M059J (cell line): ENCODE data around the gene TBX6. TPM values are rescaled to one million over a fixed set of nuclear protein-coding genes. Genes with fewer than 3 reads are reported as not detected.
"Not testable (repeated sequence)": the region's sequence is repeated elsewhere in the genome, so short reads cannot be mapped to it uniquely, and the experiment has no call there.

Source experiments
- DNase-seq: peaks from one replicate; pipeline ENCODE4 v3.0.0-alpha.2; 2012; ENCODE audit warnings: low read depth
- total RNA-seq: library from RNA; depleted of rRNA; stranded (reverse); fragments of >200 nt; shearing (Covaris generic); gene quantifications from 2 replicates; pipeline ENCODE4 v1.2.3, GENCODE V29; 2014; rRNA removed

TBX6 gene, protein sequence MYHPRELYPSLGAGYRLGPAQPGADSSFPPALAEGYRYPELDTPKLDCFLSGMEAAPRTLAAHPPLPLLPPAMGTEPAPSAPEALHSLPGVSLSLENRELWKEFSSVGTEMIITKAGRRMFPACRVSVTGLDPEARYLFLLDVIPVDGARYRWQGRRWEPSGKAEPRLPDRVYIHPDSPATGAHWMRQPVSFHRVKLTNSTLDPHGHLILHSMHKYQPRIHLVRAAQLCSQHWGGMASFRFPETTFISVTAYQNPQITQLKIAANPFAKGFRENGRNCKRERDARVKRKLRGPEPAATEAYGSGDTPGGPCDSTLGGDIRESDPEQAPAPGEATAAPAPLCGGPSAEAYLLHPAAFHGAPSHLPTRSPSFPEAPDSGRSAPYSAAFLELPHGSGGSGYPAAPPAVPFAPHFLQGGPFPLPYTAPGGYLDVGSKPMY
- total RNA-seq = 0.39 TPM in 1 of 2 replicates, not detected in the other

DNA sequence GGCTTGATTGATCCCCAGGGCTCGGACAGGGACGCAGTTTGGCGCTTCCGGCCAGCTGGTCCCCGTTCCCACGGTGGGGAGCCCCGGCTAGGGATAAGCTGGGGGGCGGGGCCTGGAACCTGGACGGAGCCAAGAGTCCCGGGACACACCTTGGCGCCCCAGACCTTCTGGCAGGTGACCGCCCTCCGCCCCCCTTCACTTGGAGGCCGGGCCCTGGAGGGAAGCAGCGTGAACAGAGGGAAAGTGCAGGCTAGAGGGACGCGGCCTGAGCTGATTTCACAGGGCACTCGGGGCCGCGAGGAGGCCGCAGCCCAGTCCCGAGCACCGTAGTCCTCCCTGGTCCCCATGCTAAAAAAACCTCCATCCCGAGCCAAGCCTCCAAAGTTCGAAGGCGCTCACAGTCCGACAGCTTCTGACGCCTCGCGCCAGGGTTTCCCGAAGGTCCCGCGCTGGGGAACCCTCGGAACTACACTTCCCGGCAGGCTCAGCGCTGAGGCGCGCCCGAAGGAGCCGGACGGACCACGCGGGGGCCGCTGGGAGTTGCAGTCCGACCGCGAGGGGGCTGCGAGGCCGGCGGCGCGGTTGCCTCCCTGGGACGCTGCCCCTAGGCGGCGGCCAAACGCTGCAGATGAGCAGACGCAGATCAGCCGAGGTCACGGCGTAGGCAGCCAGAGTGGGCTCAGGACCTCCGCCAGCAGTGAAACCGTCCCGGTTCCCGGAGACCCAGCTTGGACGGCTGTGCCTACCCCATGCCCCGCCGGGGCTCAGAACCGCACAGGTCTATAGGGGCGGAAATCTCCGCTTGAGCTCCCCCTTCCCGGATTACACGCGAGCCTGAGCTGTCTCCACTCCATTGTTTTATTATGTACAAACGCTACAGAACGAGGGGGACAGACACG lies at the start of gene TBX6:
Gene TBX6 (minus strand): TSS at position 451 of the 899 bp plus-strand sequence. CDS start 731 bp downstream, outside the sequence.
- peak; percentile 86 for DNase-seq

DNA sequence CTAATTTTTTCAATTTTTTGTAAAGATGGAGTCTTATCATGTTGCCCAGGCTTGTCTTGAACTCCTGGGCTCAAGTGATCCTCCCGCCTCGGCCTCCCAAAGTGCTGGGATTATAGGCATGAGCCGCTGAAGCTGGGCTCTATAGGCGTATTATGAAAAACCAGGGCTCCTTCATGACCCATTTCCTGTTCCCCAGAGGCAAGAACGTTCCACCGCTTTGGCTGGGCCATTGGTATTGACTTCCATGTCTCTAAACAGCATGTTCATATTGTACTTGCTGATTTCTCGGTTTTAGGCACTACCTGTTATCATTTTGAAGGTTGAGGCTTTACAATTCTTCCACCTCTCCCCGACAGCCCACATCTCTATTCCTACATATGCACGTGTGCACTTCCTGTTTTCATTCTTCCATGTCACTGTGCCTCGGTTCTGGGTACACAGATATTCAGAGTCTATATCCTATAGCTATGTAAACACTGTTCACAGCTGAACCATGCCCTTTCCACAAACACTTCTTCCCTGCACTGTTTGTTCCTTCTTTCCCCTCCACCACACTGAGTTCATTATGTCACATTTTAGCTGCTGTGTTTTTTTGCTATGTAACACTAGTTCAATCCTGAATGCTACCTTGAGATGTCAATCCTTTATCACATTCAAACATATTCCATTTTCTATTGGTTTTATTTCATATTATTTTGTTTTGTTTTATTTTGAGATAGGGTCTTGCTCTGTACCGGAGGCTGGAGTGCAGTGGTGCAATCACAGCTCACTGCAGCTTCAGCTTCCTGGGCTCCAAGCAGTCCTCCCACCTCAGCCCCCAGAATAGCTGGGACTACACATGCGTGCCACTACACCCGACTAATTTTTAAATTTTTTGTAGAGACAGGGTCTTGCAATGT lies 48.1 kb upstream of the TBX6 start:
- DNase-seq = no peak

DNA sequence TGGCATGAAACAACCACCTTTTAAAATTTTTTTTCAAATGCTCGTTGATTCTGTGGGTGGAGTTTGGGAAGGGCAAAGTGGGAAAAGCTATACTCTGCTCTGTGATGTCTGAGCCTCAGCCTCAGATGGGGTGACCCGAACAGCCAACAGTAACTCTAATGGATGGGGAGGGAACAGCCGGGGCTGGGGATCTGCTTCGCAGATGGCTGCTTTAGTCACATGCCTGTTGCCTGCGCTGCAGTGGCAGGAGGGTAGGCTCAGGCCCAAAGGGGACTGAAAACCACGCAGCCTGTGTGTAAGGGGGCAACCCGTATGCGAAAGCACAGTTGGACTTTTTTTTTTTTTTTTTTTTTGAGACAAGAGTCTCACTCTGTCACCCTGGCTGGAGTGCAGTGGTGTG lies 46.2 kb upstream of the TBX6 start:
- no peak for DNase-seq

DNA sequence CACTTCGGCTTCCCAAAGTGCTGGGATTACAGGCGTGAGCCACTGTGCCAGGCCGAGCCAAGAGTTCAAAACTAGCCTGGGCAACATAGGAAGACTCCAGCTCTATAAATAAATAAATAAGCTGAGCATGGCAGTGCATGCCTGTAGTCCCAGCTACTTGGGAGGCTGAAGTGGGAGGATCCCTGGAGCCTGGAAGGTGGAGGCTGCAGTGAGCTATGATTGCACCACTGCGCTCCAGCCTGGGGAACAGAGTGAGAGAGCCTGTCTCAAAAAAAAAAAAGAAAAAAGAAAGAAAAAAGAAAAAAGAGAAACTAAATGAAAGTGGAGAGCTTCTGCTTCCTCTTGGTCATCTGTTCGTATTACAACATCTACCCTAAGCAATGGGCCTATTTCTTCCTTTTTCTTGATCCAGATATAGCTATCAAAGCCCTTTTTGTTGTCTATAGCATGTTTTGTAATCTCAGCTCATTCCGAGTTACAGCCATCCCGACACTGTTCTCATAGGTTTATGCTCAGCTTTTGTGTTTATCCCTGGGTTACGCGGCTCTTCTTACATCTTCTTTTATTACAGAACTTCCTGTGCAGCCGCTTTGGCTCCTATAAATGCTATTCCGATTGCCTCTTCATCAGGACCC lies 45.4 kb upstream of the TBX6 start:
- DNase-seq = no peak

DNA sequence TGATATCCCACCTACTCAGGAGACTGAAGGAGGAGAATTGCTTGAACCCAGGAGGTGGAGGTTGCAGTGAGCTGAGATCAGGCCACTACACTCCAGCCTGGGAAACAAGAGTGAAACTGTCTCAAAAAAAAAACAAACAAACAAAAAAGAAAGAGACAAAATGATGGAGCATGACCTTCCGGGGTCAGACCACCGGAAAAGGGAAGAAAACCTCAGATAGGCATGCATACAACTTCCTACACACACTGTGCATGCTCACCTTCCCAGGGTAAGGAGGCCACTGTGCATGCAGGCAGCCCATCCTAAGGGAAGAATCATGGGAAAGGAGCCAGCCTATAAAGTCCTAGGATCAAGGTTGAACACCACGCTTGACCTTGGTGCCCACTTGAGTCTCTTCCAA lies 40.9 kb upstream of the TBX6 start:
- no peak for DNase-seq

DNA sequence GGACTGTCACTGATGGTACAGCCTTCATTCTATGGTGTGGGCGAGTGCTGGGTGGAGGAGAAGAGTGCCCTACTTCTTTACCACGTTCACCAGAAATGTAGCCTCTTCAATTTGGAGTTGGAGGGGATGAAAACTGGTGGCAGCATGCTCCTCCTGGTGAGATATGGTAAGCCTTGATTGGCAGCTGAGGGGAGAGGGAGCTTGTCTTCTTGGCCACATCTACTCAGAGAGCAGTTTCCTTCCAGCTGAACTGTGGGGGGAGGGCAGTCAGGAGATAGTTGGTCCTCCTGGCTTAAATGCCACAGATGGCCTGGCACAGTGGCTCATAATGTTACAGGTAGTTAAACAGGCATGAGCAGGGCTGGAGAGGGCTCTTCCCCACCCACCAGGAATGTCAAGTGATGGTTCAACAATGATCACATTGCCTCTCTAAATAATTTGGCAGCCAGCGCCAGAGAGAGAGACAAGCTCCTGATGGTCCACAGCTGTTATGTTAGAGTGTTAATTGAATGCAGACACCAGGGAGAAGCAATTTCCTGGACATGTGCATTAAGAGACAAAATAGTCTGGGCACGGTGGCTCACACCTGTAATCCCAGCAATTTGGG lies 40.2 kb upstream of the TBX6 start:
- no peak for DNase-seq

DNA sequence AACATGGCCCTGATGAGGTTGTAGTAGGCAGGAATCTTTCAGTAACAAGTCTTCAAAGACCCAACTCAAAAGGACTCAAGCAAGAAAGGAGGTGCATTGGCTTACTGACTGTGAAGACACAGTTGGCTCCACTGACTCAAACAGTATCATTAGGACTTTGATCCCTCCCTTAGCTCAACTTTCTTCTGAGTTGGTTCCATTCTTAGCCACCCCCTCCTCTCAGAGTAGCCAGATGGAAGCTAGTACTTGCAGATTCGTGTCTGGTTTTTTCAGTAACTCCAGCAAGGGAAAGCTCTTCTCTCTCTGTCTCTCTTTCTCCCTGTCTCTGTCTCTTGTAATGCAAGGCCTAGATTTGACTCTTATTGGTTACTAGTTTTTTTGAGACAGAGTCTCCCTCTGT lies 36.3 kb upstream of the TBX6 start:
- DNase-seq = no peak

DNA sequence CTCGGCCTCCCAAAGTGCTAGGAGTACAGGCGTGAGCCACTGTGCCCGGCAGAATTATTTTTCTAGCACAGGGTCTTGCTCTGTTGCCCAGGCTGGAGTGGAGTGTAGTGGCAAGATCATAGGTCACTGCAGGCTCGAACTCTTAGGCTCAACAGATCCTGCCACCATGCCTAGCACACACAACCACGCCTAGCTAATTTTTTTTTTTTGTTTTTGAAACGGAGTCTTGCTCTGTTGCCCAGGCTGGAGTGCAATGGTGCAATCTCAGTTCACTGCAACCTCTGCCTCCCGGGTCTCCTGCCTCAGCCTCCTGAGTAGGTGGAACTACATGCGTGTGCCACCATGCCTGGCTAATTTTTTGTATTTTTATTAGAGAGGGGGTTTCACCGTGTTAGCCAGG lies 34.0 kb upstream of the TBX6 start:
- DNase-seq = not testable (repeated sequence)

DNA sequence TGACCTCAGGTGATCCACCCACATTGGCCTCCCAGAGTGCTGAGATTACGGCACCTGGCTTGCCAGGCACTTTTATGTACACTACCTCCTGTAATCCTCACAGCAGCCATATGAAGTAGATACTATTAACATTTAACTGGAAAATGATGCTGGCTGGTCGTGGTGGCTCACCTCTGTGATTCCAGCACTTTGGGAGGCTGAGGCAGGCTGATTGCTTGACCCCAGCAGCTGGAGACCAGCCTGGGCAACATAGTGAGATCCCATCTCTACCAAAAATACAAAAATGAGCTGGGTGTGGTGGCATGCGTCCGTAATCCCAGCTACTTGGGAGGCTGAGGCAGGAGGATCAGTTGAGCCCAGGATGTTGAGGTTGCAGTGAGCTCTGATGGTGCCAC lies 33.3 kb upstream of the TBX6 start:
- no peak for DNase-seq

DNA sequence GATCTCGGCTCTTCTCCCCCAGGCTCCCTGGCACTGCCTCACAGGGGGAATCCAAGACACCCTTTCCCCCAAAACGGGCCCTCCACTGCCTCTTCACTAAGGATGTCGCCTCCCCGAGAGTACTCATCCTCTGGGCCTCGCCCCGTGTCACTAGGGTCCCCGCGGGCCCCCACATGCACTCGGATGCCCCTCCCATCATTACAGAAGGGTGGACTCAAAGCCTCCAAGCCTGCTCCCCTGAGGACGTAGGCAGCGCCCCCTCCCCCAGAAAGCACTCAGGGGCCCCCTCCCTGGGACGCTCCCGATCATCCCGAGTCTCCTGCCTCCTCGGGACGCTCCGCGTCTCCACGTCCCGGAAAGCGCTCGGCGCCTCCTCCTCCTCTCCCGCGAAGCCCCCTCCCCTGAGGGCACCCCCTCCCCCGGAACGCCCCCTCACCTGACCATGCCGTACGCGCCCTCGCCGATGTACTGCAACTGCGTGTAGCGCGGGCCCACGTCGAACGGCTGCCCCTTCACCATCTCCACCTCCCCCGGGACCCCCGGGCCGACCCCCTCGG lies 31.0 kb upstream of the TBX6 start:
- peak; percentile 19 for DNase-seq

DNA sequence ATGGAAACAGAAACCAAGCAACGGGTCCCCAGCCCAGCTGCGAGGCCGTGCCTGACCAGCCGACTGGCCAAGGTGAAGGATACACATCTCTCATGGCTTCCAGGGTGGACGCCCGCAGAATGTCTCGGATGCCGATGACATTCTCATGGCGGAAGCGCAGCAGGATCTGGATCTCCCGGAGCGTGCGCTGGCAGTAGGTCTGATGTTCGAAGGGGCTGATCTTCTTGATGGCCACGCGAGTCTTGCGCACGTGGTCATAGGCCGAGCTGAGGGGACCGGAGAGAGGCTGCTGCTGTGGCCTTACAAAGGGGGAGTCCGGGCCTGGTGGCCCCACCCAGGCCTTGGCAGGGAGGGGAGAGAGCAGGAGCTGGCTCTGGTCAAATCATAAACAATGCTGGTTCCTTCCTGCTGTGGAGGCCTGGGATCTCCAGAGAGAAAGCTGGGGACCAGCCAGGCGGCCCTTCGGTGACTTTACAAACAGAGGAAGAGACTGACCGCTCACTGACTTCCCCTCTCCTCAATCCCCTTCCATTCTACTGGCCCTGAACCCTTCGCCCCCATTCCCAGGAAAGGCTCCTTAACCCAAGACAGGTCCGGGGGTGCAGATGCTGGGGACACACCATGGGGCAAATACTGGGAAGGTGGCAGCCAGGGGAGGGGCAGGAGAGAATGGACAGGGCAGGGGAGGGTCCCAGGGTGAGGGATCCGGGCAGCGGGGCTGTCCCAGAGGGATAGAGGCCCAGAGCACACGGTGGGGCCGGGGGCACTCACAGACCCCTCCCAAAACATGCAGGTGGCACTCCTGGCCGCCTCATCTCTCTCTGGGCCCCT lies 30.2 kb upstream of the TBX6 start:
- DNase-seq = no peak

DNA sequence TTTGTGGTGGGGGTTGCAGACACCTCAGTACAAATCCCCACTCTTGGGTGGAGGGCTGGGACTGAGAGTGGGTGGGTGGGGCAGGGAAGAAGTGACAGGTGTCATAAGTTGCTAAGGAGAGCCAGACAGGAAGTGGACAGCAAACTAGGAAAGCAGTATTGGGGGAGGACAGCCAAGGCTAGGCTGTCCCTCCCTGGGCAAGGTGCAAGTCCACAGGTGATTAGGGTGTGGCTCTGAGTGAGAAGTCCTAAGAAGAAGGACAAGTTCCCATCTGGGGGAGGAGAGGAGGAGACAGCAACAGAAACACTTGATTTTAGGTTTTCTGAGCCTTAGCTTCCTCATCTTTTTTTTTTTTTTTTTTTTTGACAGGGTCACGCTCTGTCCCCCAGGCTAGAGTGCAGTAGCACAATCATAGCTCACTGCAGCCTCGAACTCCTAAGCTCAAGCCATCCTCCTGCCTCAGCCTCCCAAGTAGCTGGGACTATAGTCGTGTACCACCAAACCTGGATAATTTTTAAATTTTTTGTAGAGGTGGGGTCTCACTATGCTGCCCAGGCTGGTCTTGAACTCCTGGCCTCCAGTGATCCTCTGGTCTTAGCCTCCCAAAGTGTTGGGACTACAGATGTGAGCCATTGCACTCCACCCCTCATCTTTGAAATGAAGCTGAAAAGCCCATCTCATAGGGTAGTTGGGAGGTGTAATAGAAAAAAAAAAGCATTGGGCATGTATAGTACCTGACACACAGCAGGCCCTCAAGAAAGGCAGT lies 28.8 kb upstream of the TBX6 start:
- DNase-seq = no peak

DNA sequence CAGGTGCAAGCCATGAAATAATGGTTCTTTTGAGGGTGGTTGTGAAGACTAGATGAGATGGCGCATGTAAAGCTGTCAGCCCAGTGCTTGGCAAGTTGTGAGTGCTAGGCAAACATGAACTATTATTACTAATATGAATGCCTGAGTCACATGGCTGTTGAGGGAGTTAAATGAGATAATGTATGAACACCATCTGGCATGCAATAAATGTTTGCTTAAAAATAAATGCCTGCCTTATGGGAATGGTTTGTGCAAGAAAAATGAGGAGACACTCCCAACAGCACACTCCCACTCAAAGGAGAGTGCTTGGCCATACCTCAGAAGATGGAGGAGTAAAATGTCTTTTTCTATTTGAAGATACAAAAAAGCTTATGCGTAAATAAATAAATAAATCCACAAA lies 27.7 kb upstream of the TBX6 start:
- DNase-seq = no peak

DNA sequence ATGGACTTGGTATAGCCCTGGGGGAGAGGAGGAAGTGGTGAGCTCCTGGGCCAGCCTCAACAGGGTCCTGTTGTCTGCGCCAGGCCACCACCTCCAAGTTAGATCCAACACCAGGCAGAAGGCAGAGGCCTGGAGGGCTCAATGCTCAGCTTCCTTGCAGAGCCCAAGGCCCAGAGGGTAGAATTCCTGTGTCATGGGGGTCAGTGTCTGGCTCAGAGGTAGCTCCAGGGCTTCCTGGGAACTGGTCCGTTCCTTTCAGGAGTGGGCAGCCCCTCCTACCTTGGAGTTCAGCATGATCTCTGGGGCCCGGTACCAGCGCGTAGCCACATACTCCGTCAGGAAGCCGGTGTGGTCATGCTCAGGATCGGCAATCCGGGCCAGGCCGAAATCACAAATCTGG lies 26.0 kb upstream of the TBX6 start:
- DNase-seq = no peak

DNA sequence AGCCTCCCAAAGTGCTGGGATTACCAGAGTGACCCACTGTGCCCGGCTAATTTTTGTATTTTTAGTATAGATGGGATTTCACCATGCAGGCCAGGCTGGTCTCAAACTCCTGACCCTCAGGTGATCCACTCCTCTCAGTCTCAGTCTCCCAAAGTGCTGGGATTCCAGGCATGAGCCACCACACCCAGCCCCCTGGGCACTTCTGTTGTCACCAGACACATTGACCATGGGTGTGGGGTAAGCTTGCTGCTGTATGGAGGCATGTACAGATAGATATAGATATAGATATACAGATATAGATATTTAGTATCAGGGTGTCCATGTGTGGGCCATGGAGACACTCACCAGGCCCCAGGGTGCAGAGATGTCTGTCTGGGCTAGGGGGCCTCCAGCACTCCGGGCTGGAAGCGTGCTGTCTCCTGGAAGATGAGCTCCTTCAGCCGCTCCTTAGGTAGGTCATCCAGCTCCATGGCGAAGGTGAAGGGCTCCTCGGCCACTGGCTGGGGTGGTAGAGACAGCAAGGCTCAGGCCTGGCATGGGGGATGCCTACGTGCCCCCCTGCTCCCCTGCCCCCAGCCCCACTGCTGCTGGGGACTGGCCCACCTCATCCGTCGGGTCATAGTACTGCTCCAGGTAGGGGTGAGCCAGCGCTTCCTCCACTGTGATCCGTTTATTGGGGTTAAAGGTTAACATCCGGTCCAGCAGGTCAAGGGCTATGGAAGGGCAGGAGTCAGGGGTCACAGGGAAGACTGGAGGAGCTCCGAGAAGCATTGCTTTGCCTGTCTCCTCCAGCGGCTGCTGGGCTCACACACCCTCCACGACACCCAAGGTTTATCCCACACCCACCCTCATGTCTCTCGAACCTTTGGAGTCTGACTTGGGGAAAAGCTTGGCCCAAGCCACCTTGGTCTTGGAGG lies 24.8 kb upstream of the TBX6 start:
- no peak for DNase-seq

DNA sequence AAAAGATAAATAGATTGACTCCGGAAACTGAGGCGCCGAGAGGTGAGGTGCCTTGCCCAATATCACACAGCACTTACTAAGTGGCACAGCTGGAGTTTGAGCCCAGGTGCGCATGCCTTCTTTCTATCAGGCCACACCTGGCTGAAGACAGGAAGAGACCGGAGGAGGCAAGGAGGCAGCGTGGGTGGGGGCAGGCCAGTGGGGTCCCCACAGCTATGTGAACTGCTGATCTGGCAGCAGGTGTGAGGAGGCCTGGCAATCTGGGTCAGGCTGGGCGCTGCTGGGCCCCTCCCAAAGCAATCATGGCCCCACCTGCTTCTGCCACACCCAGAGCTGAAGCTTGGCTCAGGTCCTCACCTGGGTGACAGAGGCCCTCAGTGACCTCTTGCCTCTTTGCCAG lies 23.5 kb upstream of the TBX6 start:
- no peak for DNase-seq

DNA sequence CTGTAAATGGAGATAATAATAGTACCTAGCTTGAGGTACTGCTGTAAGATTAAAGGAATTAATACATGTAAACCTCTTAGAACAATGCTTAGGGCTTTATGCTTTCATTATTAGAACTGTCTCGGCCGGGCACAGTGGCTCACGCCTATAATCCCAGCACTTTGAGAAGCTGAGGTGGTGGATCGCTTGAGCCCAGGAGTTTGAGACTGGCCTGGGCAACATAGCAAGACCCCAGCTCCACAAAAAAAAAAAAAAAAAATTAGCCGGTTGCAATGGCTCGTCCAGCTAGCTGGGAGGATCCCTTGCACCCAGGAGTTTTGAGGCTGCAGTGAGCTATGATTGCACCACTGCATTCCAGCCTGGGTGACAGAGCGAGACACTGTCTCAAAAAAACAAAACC lies 23.1 kb upstream of the TBX6 start:
- not testable (repeated sequence) for DNase-seq

DNA sequence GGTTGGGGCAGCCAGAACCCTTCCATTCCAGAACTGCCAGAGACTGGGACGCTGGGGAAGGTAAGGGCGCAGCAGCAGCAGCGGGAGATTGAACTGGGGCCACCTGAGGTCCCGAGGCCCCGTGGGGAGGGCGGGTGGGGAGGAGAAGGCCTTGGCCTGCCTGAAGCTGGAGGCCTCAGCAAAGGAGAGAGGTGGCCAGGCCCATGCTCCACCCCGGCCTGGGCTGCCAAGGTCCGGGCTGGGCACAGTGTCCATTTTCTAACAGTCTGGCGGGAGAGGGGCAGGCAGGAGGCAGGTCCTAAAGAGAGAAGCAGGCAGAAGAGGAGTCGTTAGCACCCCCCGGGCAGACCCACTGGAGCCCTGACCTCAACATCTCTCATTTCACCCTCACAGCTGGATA lies 22.7 kb upstream of the TBX6 start:
- no peak for DNase-seq
